Bronchial epithelial cell (primary cell): Measurements from ENCODE around the gene ARFIP1. TPM values are rescaled to one million over a fixed set of nuclear protein-coding genes. Genes with fewer than 3 reads are reported as not detected.

Experiments
- DNase-seq: peaks from one replicate; pipeline ENCODE4 v3.0.0-alpha.2; 2010; ENCODE audit warnings: low read depth
- FAIRE-seq: peaks from 2 replicates; lab custom pipeline; 2011; peaks lifted over from hg19 to GRCh38; lab: Jason Lieb, UNC
- H3K27me3 ChIP-seq: 2 replicates; pipeline ENCODE4 v1.5.1; 2011; ENCODE audit warnings: low read length; ENCODE audit not compliant: control insufficient read depth, insufficient read depth
- H3K36me3 ChIP-seq: 2 replicates; pipeline ENCODE4 v1.5.1; 2011; ENCODE audit warnings: low read length; ENCODE audit not compliant: control insufficient read depth, insufficient read depth
- H3K4me3 ChIP-seq: 2 replicates; pipeline ENCODE4 v1.5.1; 2011; ENCODE audit warnings: mild to moderate bottlenecking, low read depth, low read length, control low read depth
- total RNA-seq: library from RNA; depleted of rRNA; stranded (reverse); fragments of >200 nt; gene quantifications from 2 replicates; pipeline ENCODE4 v1.2.1, GENCODE V29; 2014
- TF ChIP-seq, protein P1 (sequence below): IDR thresholded peaks from 2 replicates; pipeline ENCODE4 v1.5.1; 2011; ENCODE audit warnings: mild to moderate bottlenecking, moderate library complexity, low read length, control low read depth, inconsistent platforms; ENCODE audit not compliant: insufficient read depth, severe bottlenecking

Gene ARFIP1
- total RNA-seq, 1 donor from 2014 or later = 35.8 TPM

- TF ChIP-seq, protein P1, sequence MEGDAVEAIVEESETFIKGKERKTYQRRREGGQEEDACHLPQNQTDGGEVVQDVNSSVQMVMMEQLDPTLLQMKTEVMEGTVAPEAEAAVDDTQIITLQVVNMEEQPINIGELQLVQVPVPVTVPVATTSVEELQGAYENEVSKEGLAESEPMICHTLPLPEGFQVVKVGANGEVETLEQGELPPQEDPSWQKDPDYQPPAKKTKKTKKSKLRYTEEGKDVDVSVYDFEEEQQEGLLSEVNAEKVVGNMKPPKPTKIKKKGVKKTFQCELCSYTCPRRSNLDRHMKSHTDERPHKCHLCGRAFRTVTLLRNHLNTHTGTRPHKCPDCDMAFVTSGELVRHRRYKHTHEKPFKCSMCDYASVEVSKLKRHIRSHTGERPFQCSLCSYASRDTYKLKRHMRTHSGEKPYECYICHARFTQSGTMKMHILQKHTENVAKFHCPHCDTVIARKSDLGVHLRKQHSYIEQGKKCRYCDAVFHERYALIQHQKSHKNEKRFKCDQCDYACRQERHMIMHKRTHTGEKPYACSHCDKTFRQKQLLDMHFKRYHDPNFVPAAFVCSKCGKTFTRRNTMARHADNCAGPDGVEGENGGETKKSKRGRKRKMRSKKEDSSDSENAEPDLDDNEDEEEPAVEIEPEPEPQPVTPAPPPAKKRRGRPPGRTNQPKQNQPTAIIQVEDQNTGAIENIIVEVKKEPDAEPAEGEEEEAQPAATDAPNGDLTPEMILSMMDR = no peak
- no peaks in the 10 kb centered on the region for H3K27me3 ChIP-seq
- H3K36me3 ChIP-seq = peaks cover 5% of the 10 kb centered on the region
- no peak for FAIRE-seq
- DNase-seq = no peak
- no peak overlapping the region for H3K4me3 ChIP-seq
These were observed 176.4 kb downstream of the ARFIP1 start for GRCh38 chr4:152956147-152956546.

GRCh38 chr4:152956650-152957436 is 177.1 kb downstream of the ARFIP1 start:
- DNase-seq (peak; percentile 63), FAIRE-seq (no peak)
- no peaks in the 10 kb centered on the region for H3K27me3 ChIP-seq
- TF ChIP-seq, protein P1 = no peak
- no peak overlapping the region for H3K4me3 ChIP-seq
- peaks cover 7% of the 10 kb centered on the region for H3K36me3 ChIP-seq

- TF ChIP-seq, protein P1 = no peak
- Histone ChIP-seq H3K4me3 (no peak overlapping the region), H3K36me3 (peaks cover 7% of the 10 kb centered on the region), H3K27me3 (no peaks in the 10 kb centered on the region)
- no peak for DNase-seq
- no peak for FAIRE-seq
These were observed 177.8 kb downstream of the ARFIP1 start for GRCh38 chr4:152957437-152958171.

GRCh38 chr4:152959080-152959479 is 179.3 kb downstream of the ARFIP1 start:
- Histone ChIP-seq H3K4me3 (no peak overlapping the region), H3K36me3 (peaks cover 8% of the 10 kb centered on the region), H3K27me3 (no peaks in the 10 kb centered on the region)
- TF ChIP-seq, protein P1 = no peak
- FAIRE-seq (no peak), DNase-seq (no peak)

DNA sequence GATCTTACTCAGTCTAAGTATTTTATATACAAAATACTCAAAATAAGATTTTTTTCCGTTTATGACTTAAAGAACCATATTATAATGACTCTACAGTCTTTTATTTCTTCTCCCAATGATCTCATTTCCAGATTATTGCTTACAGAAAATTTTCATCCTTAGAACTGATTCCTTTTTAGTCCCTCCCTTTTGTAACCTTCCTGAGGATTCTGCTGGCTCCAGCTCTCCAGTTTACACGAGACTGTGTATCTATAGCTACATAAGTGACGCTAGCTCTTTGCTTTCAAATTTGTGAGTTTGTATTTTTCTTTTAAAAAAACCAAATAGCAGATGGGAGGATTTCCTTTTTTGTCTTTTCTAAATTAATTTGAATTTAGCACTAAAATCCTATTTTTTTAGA is 180.3 kb downstream of the ARFIP1 start:
- H3K36me3 ChIP-seq = peaks cover 8% of the 10 kb centered on the region
- no peak for DNase-seq
- no peaks in the 10 kb centered on the region for H3K27me3 ChIP-seq
- no peak overlapping the region for H3K4me3 ChIP-seq
- TF ChIP-seq, protein P1 = no peak
- FAIRE-seq = no peak
